ENCODE results near the gene FBXL7. TPM values are rescaled to one million over a fixed set of nuclear protein-coding genes. Genes with fewer than 3 reads are reported as not detected.
A peak's percentile ranks its signal among the peaks of the same experiment; 100 is the strongest.

FBXL7 gene
- total RNA-seq, 1 donor from 2014 or later = 70.7 TPM

DNA sequence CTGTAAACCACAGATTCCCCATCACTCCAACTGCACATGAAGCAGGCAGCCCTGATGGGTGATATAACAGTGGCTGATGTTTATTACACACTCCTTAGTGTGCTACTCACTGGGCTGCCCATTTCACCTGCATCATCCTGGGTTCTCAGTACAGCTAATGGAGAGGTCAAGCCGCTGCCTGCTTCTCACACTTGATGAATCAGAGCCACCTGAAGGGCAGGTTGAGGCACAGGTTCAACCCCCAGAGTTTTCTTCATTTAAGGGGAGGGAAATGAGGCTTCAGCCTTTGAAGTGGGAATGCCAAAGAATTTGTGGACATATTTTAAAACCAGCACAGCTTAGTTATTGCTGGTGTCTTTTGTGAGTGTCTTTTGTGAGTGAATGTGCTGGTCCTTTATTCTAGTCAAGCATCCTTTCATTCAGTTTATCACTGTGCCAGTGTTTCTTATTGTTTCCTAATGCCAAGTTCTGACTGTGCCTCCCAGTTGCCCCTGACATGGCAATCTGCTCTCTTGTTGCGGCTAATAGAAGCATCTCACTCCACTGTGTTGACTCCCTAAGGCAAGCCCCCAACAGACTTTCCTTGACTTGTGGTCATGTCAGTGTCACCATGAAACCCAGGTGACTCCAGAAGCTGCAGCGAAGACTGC lies 109.2 kb downstream of the FBXL7 start:
- Mint-ChIP-seq H3K27ac (no peak overlapping the region), H3K4me3 (no peak overlapping the region), H3K36me3 (peaks cover 20% of the 10 kb centered on the region), H3K27me3 (ENCODE audit: low read depth) (no peaks in the 10 kb centered on the region), H3K9me3 (peaks cover 6% of the 10 kb centered on the region), H3K4me1 (peaks cover 30% of the 10 kb centered on the region)
- no peak for DNase-seq (ENCODE audit: low spot score in 2 of 2, unreplicated experiment in 2 of 2)
- TF ChIP-seq, protein P1, sequence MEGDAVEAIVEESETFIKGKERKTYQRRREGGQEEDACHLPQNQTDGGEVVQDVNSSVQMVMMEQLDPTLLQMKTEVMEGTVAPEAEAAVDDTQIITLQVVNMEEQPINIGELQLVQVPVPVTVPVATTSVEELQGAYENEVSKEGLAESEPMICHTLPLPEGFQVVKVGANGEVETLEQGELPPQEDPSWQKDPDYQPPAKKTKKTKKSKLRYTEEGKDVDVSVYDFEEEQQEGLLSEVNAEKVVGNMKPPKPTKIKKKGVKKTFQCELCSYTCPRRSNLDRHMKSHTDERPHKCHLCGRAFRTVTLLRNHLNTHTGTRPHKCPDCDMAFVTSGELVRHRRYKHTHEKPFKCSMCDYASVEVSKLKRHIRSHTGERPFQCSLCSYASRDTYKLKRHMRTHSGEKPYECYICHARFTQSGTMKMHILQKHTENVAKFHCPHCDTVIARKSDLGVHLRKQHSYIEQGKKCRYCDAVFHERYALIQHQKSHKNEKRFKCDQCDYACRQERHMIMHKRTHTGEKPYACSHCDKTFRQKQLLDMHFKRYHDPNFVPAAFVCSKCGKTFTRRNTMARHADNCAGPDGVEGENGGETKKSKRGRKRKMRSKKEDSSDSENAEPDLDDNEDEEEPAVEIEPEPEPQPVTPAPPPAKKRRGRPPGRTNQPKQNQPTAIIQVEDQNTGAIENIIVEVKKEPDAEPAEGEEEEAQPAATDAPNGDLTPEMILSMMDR (IDR thresholded peaks at IDR 0.05; ENCODE audit: unreplicated experiment) = no peak

DNA sequence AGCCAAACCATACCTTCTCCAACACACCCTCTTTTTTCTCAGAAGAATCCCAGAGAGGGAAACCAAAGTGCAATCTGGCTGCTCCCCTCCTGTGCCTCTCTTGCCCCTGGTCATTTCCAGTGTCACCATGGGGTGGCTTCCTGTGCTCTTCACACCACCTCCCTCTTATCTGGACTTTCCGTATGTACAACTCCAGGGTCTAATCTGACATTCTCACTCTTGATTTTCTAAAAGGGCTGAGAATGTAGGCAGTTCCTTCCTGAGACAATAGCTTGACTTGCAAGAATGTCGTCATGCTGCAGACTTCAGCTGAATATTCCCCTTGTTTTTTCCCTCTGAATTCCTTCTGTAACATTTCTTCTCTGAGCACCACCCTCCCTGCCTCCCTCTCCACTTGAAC lies 110.2 kb downstream of the FBXL7 start:
- TF ChIP-seq, protein P1 (IDR thresholded peaks at IDR 0.05; ENCODE audit: unreplicated experiment) = no peak
- Mint-ChIP-seq H3K27ac (peak overlapping the region; percentile 80), H3K4me3 (no peak overlapping the region), H3K36me3 (peaks cover 15% of the 10 kb centered on the region), H3K9me3 (peaks cover 3% of the 10 kb centered on the region), H3K27me3 (ENCODE audit: low read depth) (no peaks in the 10 kb centered on the region), H3K4me1 (peaks cover 31% of the 10 kb centered on the region)
- DNase-seq (ENCODE audit: low spot score in 2 of 2, unreplicated experiment in 2 of 2) = no peak

DNA sequence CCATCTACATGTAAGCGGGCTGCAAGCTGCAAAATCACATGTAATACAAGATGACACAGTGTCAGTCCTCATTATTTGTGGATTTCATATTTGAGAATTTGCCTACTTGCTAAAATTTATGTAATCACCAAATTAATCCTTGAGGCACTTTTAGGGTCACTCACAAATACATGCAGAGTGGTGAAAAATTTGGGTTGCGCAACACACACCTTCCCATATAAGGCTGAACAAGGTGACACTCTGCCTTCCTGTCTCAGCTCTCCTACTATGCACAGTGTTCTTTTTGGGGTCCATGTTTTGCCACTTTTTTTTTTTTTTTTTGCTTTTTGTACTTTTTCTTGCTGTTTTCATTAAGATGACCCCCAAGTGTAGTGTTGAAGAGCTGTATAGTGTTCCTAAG lies 111.0 kb downstream of the FBXL7 start:
- TF ChIP-seq, protein P1 (IDR thresholded peaks at IDR 0.05; ENCODE audit: unreplicated experiment) = no peak
- no peak for DNase-seq (ENCODE audit: low spot score in 2 of 2, unreplicated experiment in 2 of 2)
- H3K4me1 Mint-ChIP-seq = peaks cover 39% of the 10 kb centered on the region
- no peaks in the 10 kb centered on the region for H3K27me3 Mint-ChIP-seq (ENCODE audit: low read depth)
- no peak overlapping the region for H3K27ac Mint-ChIP-seq
- H3K9me3 Mint-ChIP-seq = no peaks in the 10 kb centered on the region
- H3K36me3 Mint-ChIP-seq = peaks cover 10% of the 10 kb centered on the region
- H3K4me3 Mint-ChIP-seq = no peak overlapping the region

DNA sequence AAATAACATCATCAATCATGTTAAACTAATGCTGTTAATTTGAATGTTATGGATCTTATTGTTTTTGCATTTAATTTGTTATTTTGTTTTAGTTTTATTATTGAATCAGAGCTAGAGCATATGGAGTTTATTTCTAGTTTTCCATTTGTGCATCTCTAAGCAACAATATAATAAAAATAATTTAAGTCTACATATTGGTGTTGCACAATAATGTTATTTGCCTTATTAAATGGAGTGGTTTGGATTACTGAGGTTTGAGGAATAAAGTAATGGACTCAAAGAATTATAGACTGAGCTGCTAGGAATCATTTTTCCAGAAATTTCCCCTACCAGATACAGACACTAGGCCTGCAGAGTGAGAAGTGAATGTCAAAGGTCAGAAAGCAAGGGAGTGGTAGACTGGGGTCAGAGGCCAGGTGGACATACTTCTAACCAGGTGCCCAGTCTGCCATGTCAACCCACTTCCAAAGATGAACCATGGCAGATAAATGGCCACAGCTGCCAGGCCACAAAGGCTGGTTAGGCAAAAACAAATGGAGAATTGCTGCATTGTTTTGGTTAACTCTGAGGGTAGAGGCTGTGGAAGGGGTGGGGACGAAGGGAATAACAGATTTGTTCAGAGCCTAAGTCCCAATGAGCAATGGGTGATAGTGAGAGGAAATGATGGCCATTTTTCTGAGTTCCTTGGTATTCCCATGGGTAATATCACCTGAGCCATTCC lies 113.1 kb downstream of the FBXL7 start:
- peaks cover 10% of the 10 kb centered on the region for H3K36me3 Mint-ChIP-seq
- H3K27ac Mint-ChIP-seq = no peak overlapping the region
- no peaks in the 10 kb centered on the region for H3K27me3 Mint-ChIP-seq (ENCODE audit: low read depth)
- no peak overlapping the region for H3K4me3 Mint-ChIP-seq
- DNase-seq (ENCODE audit: low spot score in 2 of 2, unreplicated experiment in 2 of 2) = no peak
- H3K4me1 Mint-ChIP-seq = peaks cover 22% of the 10 kb centered on the region
- TF ChIP-seq, protein P1 (IDR thresholded peaks at IDR 0.05; ENCODE audit: unreplicated experiment) = no peak
- H3K9me3 Mint-ChIP-seq = no peaks in the 10 kb centered on the region

DNA sequence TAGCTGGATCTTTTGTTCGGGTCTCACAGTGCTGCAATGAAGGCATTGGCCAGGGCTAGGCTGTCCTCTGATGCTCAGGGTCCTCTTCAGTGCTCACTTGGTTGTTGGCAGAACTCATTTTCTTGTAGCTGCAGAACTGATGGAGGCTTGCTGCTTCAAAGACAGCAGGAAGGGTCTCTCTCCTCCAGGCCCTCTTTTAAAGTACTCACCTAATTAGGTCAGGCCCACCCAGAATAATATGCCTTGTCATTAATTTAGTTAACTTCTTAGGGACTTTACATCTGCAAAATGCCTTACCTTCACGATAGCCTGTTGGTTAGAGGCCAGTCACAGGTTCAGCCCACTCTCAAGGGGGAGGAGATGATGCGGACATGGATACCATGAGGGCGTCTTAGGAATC lies 114.7 kb downstream of the FBXL7 start:
- no peaks in the 10 kb centered on the region for H3K9me3 Mint-ChIP-seq
- H3K27me3 Mint-ChIP-seq (ENCODE audit: low read depth) = no peaks in the 10 kb centered on the region
- TF ChIP-seq, protein P1 (IDR thresholded peaks at IDR 0.05; ENCODE audit: unreplicated experiment) = no peak
- peaks cover 17% of the 10 kb centered on the region for H3K36me3 Mint-ChIP-seq
- no peak overlapping the region for H3K27ac Mint-ChIP-seq
- no peak overlapping the region for H3K4me3 Mint-ChIP-seq
- H3K4me1 Mint-ChIP-seq = peaks cover 22% of the 10 kb centered on the region
- DNase-seq (ENCODE audit: low spot score in 2 of 2, unreplicated experiment in 2 of 2) = no peak

Data from mesothelial cell of epicardium (in vitro differentiated cells).